Dedifferentiated amniotic fluid mesenchymal stem cell (primary cell): ENCODE results near the gene ELMOD1.

Source experiments
- DNase-seq: peaks from one replicate; pipeline ENCODE4 v3.0.0-alpha.2; 2016; ENCODE audit errors: extremely low spot score

Gene ELMOD1

GRCh38 chr11:107646783-107647182 is 55.8 kb downstream of the ELMOD1 start:
- DNase-seq, result no peak

- no peak for DNase-seq
Observed at GRCh38 chr11:107648242-107648641, 57.3 kb downstream of the ELMOD1 start.

GRCh38 chr11:107651672-107652071 is 60.7 kb downstream of the ELMOD1 start:
- DNase-seq, result no peak

- no peak for DNase-seq
Observed at GRCh38 chr11:107653076-107653475, 62.1 kb downstream of the ELMOD1 start.

GRCh38 chr11:107655602-107656001 is 64.7 kb downstream of the ELMOD1 start:
- no peak for DNase-seq

- no peak for DNase-seq
Observed at GRCh38 chr11:107659310-107659709, 68.4 kb downstream of the ELMOD1 start.

GRCh38 chr11:107660066-107660465 is 69.1 kb downstream of the ELMOD1 start:
- DNase-seq, result no peak

- DNase-seq, result no peak
Observed at GRCh38 chr11:107661656-107662055, 70.7 kb downstream of the ELMOD1 start.

GRCh38 chr11:107665018-107665417 is 74.1 kb downstream of the ELMOD1 start:
- no peak for DNase-seq

GRCh38 chr11:107666911-107667613 is 76.1 kb downstream of the ELMOD1 start:
- no peak for DNase-seq

GRCh38 chr11:107669191-107669740 is 78.3 kb downstream of the ELMOD1 start:
- no peak for DNase-seq

GRCh38 chr11:107669893-107670601 is 79.1 kb downstream of the ELMOD1 start:
- DNase-seq, result no peak

GRCh38 chr11:107675902-107676301 is 85.0 kb downstream of the ELMOD1 start:
- no peak for DNase-seq

GRCh38 chr11:107676336-107677057 is 85.5 kb downstream of the ELMOD1 start:
- DNase-seq, result no peak

- no peak for DNase-seq
Observed at GRCh38 chr11:107677924-107678631, 87.1 kb downstream of the ELMOD1 start.

- DNase-seq, result no peak
Observed at GRCh38 chr11:107678632-107678971, 87.7 kb downstream of the ELMOD1 start.

- no peak for DNase-seq
Observed at GRCh38 chr11:107679255-107680024, 88.5 kb downstream of the ELMOD1 start.

GRCh38 chr11:107682171-107682570 is 91.2 kb downstream of the ELMOD1 start:
- no peak for DNase-seq

GRCh38 chr11:107682572-107682971 is 91.6 kb downstream of the ELMOD1 start:
- no peak for DNase-seq

GRCh38 chr11:107683061-107683460 is 92.1 kb downstream of the ELMOD1 start:
- no peak for DNase-seq

- DNase-seq, result no peak
Observed at GRCh38 chr11:107683807-107684206, 92.9 kb downstream of the ELMOD1 start.
